Measurements from ENCODE around the gene ERCC4.

The ERCC4 gene

GRCh38 chr16:13883276-13883675 is 36.7 kb upstream of the ERCC4 start (continued):
- TF ChIP-seq ZNF391 (tag by site-specific recombination; IDR thresholded peaks at IDR 0.05; ENCODE audit: borderline replicate concordance, low read depth): no peak
- TF ChIP-seq ZSCAN18 (tag by site-specific recombination; IDR thresholded peaks at IDR 0.05): no peak
- TF ChIP-seq ZBTB49 (tag by site-specific recombination; IDR thresholded peaks at IDR 0.05; ENCODE audit: low read depth): no peak
- no peak for TF ChIP-seq ZNF530 (tag by site-specific recombination; IDR thresholded peaks at IDR 0.05; ENCODE audit: low read depth)
- no peak for TF ChIP-seq ZNF138 (tag by site-specific recombination; IDR thresholded peaks at IDR 0.05; ENCODE audit: borderline replicate concordance)
- TF ChIP-seq ZFP3 (tag by site-specific recombination; IDR thresholded peaks at IDR 0.05; ENCODE audit: low read depth): no peak
- TF ChIP-seq ZNF223 (tag by site-specific recombination; IDR thresholded peaks at IDR 0.05): no peak

- CTCF ChIA-PET: no interaction called here
- TF ChIP-seq SALL2 (tag by site-specific recombination; IDR thresholded peaks at IDR 0.05; ENCODE audit: borderline replicate concordance) (no peak), ZNF654 (tag by site-specific recombination; IDR thresholded peaks at IDR 0.05; ENCODE audit: low read depth) (no peak), ZNF624 (tag by site-specific recombination; IDR thresholded peaks at IDR 0.05) (no peak), ZNF600 (tag by site-specific recombination; IDR thresholded peaks at IDR 0.05) (no peak), ZNF132 (tag by site-specific recombination; IDR thresholded peaks at IDR 0.05; ENCODE audit: borderline replicate concordance) (no peak), ZNF701 (tag by site-specific recombination; IDR thresholded peaks at IDR 0.05) (no peak)
Observed at GRCh38 chr16:13883881-13884280, 36.1 kb upstream of the ERCC4 start.

GRCh38 chr16:13885700-13886099 is 34.3 kb upstream of the ERCC4 start:
- ChIA-PET CTCF (interaction anchor here (0.9 to 1.1 kb wide), 2 partner anchors 11 to 34 kb away, joined by 3 read pairs; partner anchors contain the start of gene ERCC4), POLR2A (interaction anchor here (0.6 kb wide), 1 partner anchor 1546 kb away, joined by 3 read pairs; no protein-coding TSS in a partner anchor)
- Histone ChIP-seq H3K27ac (ENCODE audit: extremely low read depth, low read depth, low read length) (no peak overlapping the region), H3K4me3 (ENCODE audit: low read depth, low read length) (no peak overlapping the region), H3K36me3 (ENCODE audit: control insufficient read depth in 2 of 2, insufficient read depth in 1 of 2, low read length in 2 of 2) (no peaks in the 10 kb centered on the region), H3K9me3 (ENCODE audit: control insufficient read depth, insufficient read depth, low read depth, low read length) (no peaks in the 10 kb centered on the region), H3K4me1 (ENCODE audit: control insufficient read depth, insufficient read depth, low read length) (no peaks in the 10 kb centered on the region)
- TF ChIP-seq ZBTB17 (tag by site-specific recombination; IDR thresholded peaks at IDR 0.05) (no peak), EGR2 (tag by site-specific recombination; IDR thresholded peaks at IDR 0.05; ENCODE audit: low read depth) (no peak), ZNF398 (tag by site-specific recombination; IDR thresholded peaks at IDR 0.05) (no peak), ZNF645 (tag by site-specific recombination; IDR thresholded peaks at IDR 0.05) (no peak), GFI1B (tag by site-specific recombination; IDR thresholded peaks at IDR 0.05) (no peak), ZNF701 (tag by site-specific recombination; IDR thresholded peaks at IDR 0.05) (no peak), ZNF280D (tag by site-specific recombination; IDR thresholded peaks at IDR 0.05) (no peak), ZNF48 (tag by site-specific recombination; IDR thresholded peaks at IDR 0.05) (no peak), ZNF433 (tag by site-specific recombination; IDR thresholded peaks at IDR 0.05; ENCODE audit: low read depth) (no peak), ZNF184 (tag by site-specific recombination; IDR thresholded peaks at IDR 0.05) (no peak), ZNF114 (tag by site-specific recombination; IDR thresholded peaks at IDR 0.05) (no peak), MEIS1 (CRISPR knock-in tag; IDR thresholded peaks at IDR 0.05; ENCODE audit: borderline replicate concordance) (no peak)

More at GRCh38 chr16:13883881-13884280, 36.1 kb upstream of the ERCC4 start:
- no peaks in the 10 kb centered on the region for H3K9me3 ChIP-seq (ENCODE audit: control insufficient read depth, insufficient read depth, low read depth, low read length)
- no peak overlapping the region for H3K27ac ChIP-seq (ENCODE audit: extremely low read depth, low read depth, low read length)
- POLR2A ChIA-PET: no interaction called here
- no peaks in the 10 kb centered on the region for H3K4me1 ChIP-seq (ENCODE audit: control insufficient read depth, insufficient read depth, low read length)
- H3K4me3 ChIP-seq (ENCODE audit: low read depth, low read length): no peak overlapping the region
- H3K36me3 ChIP-seq (ENCODE audit: control insufficient read depth in 2 of 2, insufficient read depth in 1 of 2, low read length in 2 of 2): no peaks in the 10 kb centered on the region
